ENCODE results near the gene TGFB2.

The TGFB2 gene

DNA sequence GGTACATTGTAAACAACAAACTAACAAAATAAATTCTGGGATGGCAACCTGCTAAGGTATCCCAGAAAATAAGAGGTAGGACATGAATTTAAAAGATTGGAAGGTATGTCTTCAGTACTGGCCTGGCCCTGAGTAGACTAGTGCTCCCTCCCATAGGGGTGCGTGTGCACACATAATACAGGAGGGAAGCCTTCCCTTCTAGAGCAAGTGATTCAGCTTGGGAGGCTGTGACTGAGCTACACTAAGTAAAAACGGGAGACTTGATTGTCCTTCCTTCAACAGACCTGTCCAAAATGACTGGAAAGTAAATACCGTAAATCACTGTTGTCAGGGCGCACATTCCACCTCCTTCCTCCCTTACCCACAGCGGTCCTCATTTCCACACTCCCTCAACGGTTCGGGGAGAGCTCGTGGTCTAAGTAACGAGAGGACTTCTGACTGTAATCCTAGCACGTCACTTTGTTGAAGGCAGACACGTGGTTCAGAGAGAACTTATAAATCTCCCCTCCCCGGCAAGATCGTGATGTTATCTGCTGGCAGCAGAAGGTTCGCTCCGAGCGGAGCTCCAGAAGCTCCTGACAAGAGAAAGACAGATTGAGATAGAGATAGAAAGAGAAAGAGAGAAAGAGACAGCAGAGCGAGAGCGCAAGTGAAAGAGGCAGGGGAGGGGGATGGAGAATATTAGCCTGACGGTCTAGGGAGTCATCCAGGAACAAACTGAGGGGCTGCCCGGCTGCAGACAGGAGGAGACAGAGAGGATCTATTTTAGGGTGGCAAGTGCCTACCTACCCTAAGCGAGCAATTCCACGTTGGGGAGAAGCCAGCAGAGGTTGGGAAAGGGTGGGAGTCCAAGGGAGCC is at the start of gene TGFB2:
Gene TGFB2, plus strand, starts transcription at position 523 of the 859 bp plus-strand sequence. CDS start 1,366 bp downstream, outside the sequence.
- Histone ChIP-seq H2AFZ (ENCODE audit: low read depth, low read length) (no peak within 1 kb of the TSS), H3K27ac (ENCODE audit: low read length) (no peak within 1 kb of the TSS)

DNA sequence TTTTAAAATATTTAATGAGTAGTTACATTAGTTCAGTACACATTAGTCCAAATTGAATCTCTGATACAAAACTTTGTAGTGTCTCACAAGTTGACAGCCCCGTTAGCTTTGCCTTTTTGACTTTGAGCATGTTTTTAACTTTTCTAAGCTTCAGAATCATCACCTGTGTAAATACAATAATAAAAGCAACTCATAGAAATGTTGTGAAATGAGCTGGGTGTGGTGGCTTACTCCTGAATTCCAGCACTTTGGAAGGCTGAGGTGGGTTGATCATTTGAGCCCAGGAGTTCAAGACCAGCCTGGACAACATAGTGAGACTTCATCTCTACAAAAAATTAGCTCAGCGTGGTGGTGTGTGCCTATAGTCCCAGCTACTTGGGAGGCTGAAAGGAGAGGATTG is 49.0 kb upstream of the TGFB2 start:
- peaks cover 82% of the 10 kb centered on the region for H3K79me2 ChIP-seq (ENCODE audit: low read length)
- H3K4me1 ChIP-seq (ENCODE audit: low read length), result no peaks in the 10 kb centered on the region
- no peak overlapping the region for H3K4me2 ChIP-seq (ENCODE audit: low read length)
- no peak overlapping the region for H3K27ac ChIP-seq (ENCODE audit: low read length)
- no peak for TF ChIP-seq EZH2phosphoT487 (IDR thresholded peaks at IDR 0.05; ENCODE audit: low read depth)
- TF ChIP-seq, protein P1, sequence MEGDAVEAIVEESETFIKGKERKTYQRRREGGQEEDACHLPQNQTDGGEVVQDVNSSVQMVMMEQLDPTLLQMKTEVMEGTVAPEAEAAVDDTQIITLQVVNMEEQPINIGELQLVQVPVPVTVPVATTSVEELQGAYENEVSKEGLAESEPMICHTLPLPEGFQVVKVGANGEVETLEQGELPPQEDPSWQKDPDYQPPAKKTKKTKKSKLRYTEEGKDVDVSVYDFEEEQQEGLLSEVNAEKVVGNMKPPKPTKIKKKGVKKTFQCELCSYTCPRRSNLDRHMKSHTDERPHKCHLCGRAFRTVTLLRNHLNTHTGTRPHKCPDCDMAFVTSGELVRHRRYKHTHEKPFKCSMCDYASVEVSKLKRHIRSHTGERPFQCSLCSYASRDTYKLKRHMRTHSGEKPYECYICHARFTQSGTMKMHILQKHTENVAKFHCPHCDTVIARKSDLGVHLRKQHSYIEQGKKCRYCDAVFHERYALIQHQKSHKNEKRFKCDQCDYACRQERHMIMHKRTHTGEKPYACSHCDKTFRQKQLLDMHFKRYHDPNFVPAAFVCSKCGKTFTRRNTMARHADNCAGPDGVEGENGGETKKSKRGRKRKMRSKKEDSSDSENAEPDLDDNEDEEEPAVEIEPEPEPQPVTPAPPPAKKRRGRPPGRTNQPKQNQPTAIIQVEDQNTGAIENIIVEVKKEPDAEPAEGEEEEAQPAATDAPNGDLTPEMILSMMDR (IDR thresholded peaks at IDR 0.05; ENCODE audit: low read depth, low read length), result no peak
- H3K36me3 ChIP-seq (replicated peaks; ENCODE audit: low read depth, low read length), result peaks cover 14% of the 10 kb centered on the region
- H3K27me3 ChIP-seq (ENCODE audit: low read depth, low read length), result no peaks in the 10 kb centered on the region
- no peaks in the 10 kb centered on the region for H3K9me3 ChIP-seq (ENCODE audit: insufficient read depth, low read length)
- no peak overlapping the region for H2AFZ ChIP-seq (ENCODE audit: low read depth, low read length)
- no peak overlapping the region for H3K9ac ChIP-seq (ENCODE audit: low read length)
- no peak overlapping the region for H3K4me3 ChIP-seq (ENCODE audit: low read length)
- H4K20me1 ChIP-seq (ENCODE audit: insufficient read depth, low read length), result 0 out of 2 replicates have a peak, but pooled peaks cover 2% of the 10 kb centered on the region

More for the DNA sequence above, at the start of gene TGFB2:
- Histone ChIP-seq H3K9ac (ENCODE audit: low read length) (peak within 1 kb of the TSS; percentile 36), H3K9me3 (ENCODE audit: insufficient read depth, low read length) (no peaks in the 10 kb centered on the region), H3K4me1 (ENCODE audit: low read length) (peaks cover 3% of the 10 kb centered on the region), H3K79me2 (ENCODE audit: low read length) (no peaks in the 10 kb centered on the region), H3K4me3 (ENCODE audit: low read length) (peak within 1 kb of the TSS; percentile 73), H3K4me2 (ENCODE audit: low read length) (peak within 1 kb of the TSS; percentile 78), H3K27me3 (ENCODE audit: low read depth, low read length) (peaks cover 5% of the 10 kb centered on the region), H3K36me3 (replicated peaks; ENCODE audit: low read depth, low read length) (peaks cover 15% of the 10 kb centered on the region), H4K20me1 (ENCODE audit: insufficient read depth, low read length) (no peaks in the 10 kb centered on the region)
- no peak for TF ChIP-seq EZH2phosphoT487 (IDR thresholded peaks at IDR 0.05; ENCODE audit: low read depth)
- TF ChIP-seq, protein P1 (IDR thresholded peaks at IDR 0.05; ENCODE audit: low read depth, low read length), result no peak

DNA sequence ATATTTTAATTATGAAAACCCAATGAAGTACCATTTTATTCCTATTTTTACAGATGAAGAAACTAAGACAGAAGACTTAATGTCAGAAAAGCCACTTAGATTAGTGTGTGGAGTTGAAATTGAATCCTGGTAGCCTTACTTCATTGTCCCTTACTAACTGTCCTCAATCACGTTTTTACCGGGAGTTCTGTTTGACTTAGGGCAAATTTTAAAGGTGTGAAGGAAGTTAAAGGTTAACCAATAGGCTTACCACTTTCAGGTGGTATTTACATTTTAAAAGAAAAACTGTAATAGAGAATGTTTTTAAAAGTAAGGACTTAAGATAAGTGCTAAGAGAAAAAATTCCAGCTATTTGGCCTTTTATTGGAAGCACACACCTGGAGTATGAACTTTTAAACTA is 47.7 kb upstream of the TGFB2 start:
- peaks cover 17% of the 10 kb centered on the region for H3K36me3 ChIP-seq (replicated peaks; ENCODE audit: low read depth, low read length)
- TF ChIP-seq, protein P1 (IDR thresholded peaks at IDR 0.05; ENCODE audit: low read depth, low read length), result no peak
- no peak for TF ChIP-seq EZH2phosphoT487 (IDR thresholded peaks at IDR 0.05; ENCODE audit: low read depth)
- H2AFZ ChIP-seq (ENCODE audit: low read depth, low read length), result no peak overlapping the region
- peaks cover 78% of the 10 kb centered on the region for H3K79me2 ChIP-seq (ENCODE audit: low read length)
- H3K4me2 ChIP-seq (ENCODE audit: low read length), result no peak overlapping the region
- no peak overlapping the region for H3K9ac ChIP-seq (ENCODE audit: low read length)
- H3K27me3 ChIP-seq (ENCODE audit: low read depth, low read length), result no peaks in the 10 kb centered on the region
- H3K27ac ChIP-seq (ENCODE audit: low read length), result no peak overlapping the region
- H3K9me3 ChIP-seq (ENCODE audit: insufficient read depth, low read length), result no peaks in the 10 kb centered on the region
- H3K4me1 ChIP-seq (ENCODE audit: low read length), result no peaks in the 10 kb centered on the region
- H3K4me3 ChIP-seq (ENCODE audit: low read length), result no peak overlapping the region
- H4K20me1 ChIP-seq (ENCODE audit: insufficient read depth, low read length), result 0 out of 2 replicates have a peak, but pooled peaks cover 3% of the 10 kb centered on the region

DNA sequence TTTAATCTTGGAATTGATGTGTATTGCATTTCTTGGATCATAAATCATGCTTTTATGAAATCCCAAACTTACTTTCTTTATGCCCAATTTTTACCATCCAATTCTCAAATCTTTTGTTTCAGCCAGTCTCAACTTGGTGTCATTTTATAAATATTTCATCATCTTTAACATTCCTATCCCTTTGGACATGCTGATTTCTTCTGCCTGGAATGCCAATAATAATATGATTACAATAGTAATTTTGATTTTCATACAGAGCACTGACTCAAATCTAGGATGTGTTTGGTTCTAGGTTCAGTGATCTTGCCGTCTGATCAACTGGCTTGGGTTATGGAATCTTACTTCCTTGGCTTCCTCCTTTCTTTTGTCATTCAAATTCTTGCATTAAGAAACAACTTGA is 47.3 kb upstream of the TGFB2 start:
- TF ChIP-seq, protein P1 (IDR thresholded peaks at IDR 0.05; ENCODE audit: low read depth, low read length), result no peak
- TF ChIP-seq EZH2phosphoT487 (IDR thresholded peaks at IDR 0.05; ENCODE audit: low read depth), result no peak
- Histone ChIP-seq H4K20me1 (ENCODE audit: insufficient read depth, low read length) (0 out of 2 replicates have a peak, but pooled peaks cover 3% of the 10 kb centered on the region), H2AFZ (ENCODE audit: low read depth, low read length) (no peak overlapping the region), H3K4me2 (ENCODE audit: low read length) (no peak overlapping the region), H3K9me3 (ENCODE audit: insufficient read depth, low read length) (no peaks in the 10 kb centered on the region), H3K36me3 (replicated peaks; ENCODE audit: low read depth, low read length) (peaks cover 19% of the 10 kb centered on the region), H3K27me3 (ENCODE audit: low read depth, low read length) (no peaks in the 10 kb centered on the region), H3K79me2 (ENCODE audit: low read length) (peaks cover 75% of the 10 kb centered on the region), H3K4me1 (ENCODE audit: low read length) (no peaks in the 10 kb centered on the region), H3K9ac (ENCODE audit: low read length) (no peak overlapping the region), H3K4me3 (ENCODE audit: low read length) (no peak overlapping the region), H3K27ac (ENCODE audit: low read length) (no peak overlapping the region)
